Right atrium auricular region (tissue), 2 donors: ENCODE measurements around the gene PNPT1. TPM values are rescaled to one million over a fixed set of nuclear protein-coding genes. Genes with fewer than 3 reads are reported as not detected.
A peak's percentile ranks its signal among the peaks of the same experiment; 100 is the strongest.

Experiments used
- DNase-seq: peaks from one replicate; pipeline ENCODE4 v3.0.0-alpha.2; 2019; ENCODE audit warnings: low spot score
- H3K27ac ChIP-seq, 2 donors: fragments of 200-600 bp; sonication (generic); 1 replicate in 1 of 2; 2 replicates in 1 of 2; pipeline ENCODE4 v1.5.1; 2016 to 2019
- H3K27me3 ChIP-seq, 2 donors: fragments of 200-600 bp; sonication (generic); one replicate each; pipeline versions ENCODE4 v1.5.1 to v1.6.0; 2017 to 2019
- H3K36me3 ChIP-seq: fragments of 200-600 bp; sonication (generic); one replicate; pipeline ENCODE4 v1.5.1; 2016
- H3K4me1 ChIP-seq, 2 donors: fragments of 200-600 bp; sonication (generic); one replicate each; pipeline versions ENCODE4 v1.5.1 to v1.6.0; 2017 to 2019
- H3K4me3 ChIP-seq, 2 donors: fragments of 200-600 bp; sonication (generic); 1 replicate in 1 of 2; 2 replicates in 1 of 2; pipeline ENCODE4 v1.5.1; 2017 to 2019; ENCODE audit warnings: mild to moderate bottlenecking in 1 of 2, moderate library complexity in 1 of 2
- H3K9me3 ChIP-seq, 2 donors: fragments of 200-600 bp; sonication (generic); one replicate each; pipeline ENCODE4 v1.5.1; 2019
- CTCF ChIP-seq, 2 donors: fragments of 200-600 bp; sonication (generic); IDR thresholded peaks; one replicate each; pipeline ENCODE4 v1.5.1; 2019; ENCODE audit warnings: antibody characterized with exemption in 2 of 2
- total RNA-seq, 2 donors: library from RNA; depleted of rRNA; stranded (reverse); fragments of >200 nt; gene quantifications; one replicate each; pipeline ENCODE4 v1.1.0, GENCODE V29; 2016

PNPT1 gene
- total RNA-seq, 2 donors from 2014 or later = 8.1 to 11.9 TPM

GRCh38 chr2:55729136-55729685, 35.6 kb upstream of the PNPT1 start:
- Histone ChIP-seq H3K4me1 (peaks cover 0 to 12% of the 10 kb centered on the region in 2 donors), H3K4me3 (no peak overlapping the region), H3K27ac (no peak overlapping the region), H3K36me3 (no peaks in the 10 kb centered on the region), H3K9me3 (no peaks in the 10 kb centered on the region), H3K27me3 (no peaks in the 10 kb centered on the region)
- no peak for DNase-seq
- no peak for TF ChIP-seq CTCF (IDR thresholded peaks at IDR 0.05)

- Histone ChIP-seq H3K36me3 (no peaks in the 10 kb centered on the region), H3K9me3 (no peaks in the 10 kb centered on the region), H3K27me3 (no peaks in the 10 kb centered on the region), H3K4me1 (no peaks in the 10 kb centered on the region), H3K4me3 (no peak overlapping the region), H3K27ac (no peak overlapping the region)
- TF ChIP-seq CTCF (IDR thresholded peaks at IDR 0.05) = no peak
- DNase-seq = no peak
These were observed 28.1 kb upstream of the PNPT1 start for GRCh38 chr2:55721596-55722215.

- Histone ChIP-seq H3K4me3 (no peak overlapping the region), H3K27me3 (no peaks in the 10 kb centered on the region), H3K4me1 (no peaks in the 10 kb centered on the region), H3K36me3 (no peaks in the 10 kb centered on the region), H3K9me3 (no peaks in the 10 kb centered on the region), H3K27ac (no peak overlapping the region)
- no peak for DNase-seq
- TF ChIP-seq CTCF (IDR thresholded peaks at IDR 0.05) = no peak
These were observed 26.8 kb upstream of the PNPT1 start for GRCh38 chr2:55720417-55720816.

DNA sequence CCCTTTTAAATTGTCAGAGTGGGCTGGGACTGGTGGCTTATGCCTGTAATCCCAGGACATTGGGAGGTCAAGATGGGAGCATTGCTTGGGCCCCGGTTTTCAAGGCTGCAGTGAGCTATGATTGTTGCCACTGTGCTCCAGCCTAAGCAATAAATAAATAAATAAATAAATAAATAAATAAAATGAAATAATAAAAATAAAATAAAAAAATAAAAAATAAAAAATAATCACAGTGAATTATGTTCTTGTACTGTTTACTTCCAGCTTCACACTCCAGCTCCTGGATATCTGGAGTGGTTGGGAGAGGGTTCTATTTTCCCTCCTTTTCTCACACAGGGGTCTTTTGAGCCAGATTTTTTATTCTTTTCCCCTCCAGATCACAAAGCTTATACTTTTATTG, 26.2 kb upstream of the PNPT1 start:
- no peaks in the 10 kb centered on the region for H3K36me3 ChIP-seq
- no peak overlapping the region for H3K27ac ChIP-seq
- H3K27me3 ChIP-seq = no peaks in the 10 kb centered on the region
- no peak overlapping the region for H3K4me3 ChIP-seq
- TF ChIP-seq CTCF (IDR thresholded peaks at IDR 0.05) = no peak
- H3K9me3 ChIP-seq = no peaks in the 10 kb centered on the region
- no peak for DNase-seq
- no peaks in the 10 kb centered on the region for H3K4me1 ChIP-seq

DNA sequence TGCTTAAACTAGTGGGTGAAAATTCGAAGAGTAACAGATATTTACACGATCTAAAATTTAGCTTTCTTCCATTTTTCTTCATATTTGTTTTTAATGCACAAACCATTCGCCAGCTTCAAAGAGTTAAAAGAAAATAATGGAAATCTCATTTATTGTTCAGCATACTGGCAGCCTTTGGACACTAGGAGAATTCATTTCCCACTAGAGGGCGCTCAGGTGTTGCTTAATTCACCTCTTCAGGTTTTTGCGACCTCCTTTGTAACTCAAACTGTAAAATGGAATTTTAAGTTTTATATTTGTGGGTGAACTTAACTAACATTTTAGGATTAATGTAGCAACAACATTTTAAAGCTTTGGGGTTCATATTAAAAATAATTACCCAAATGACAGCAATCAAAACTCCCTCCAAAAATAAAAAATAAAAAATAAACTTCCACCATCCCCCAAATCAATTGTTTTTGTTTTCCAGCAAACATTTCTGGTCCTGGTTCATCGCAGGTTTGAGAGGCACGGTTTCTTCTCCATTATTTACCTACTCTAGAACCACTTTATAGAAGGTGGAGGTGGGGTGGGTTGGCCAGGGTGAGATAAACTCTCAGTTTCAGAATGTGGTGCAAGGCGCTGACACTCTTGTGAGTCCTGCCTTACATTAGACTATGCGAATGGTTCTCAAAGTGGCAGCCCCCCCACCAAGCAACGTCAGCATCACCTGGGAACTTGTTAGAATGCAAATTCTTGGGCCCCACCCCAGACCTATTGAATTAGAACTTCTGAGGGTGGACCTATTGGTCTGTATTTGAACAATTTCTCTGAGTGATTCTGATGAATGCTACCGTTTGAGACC, 24.7 kb upstream of the PNPT1 start:
- H3K4me1 ChIP-seq = no peaks in the 10 kb centered on the region
- H3K27ac ChIP-seq = no peak overlapping the region
- DNase-seq = no peak
- H3K27me3 ChIP-seq = no peaks in the 10 kb centered on the region
- H3K36me3 ChIP-seq = no peaks in the 10 kb centered on the region
- no peak overlapping the region for H3K4me3 ChIP-seq
- H3K9me3 ChIP-seq = no peaks in the 10 kb centered on the region
- peak; percentile 58 to 86 for TF ChIP-seq CTCF (IDR thresholded peaks at IDR 0.05)
